ENCODE data around the gene CABP2. TPM values are rescaled to one million over a fixed set of nuclear protein-coding genes. Genes with fewer than 3 reads are reported as not detected.

CABP2 gene
- total and polyA plus RNA-seq, 4 donors, result not detected

GRCh38 chr11:67524480-67524808 lies 1.2 kb upstream of the CABP2 start:
- no peak overlapping the region for H3K4me3 ChIP-seq (ENCODE audit: low read depth in 1 of 3, low read length in 3 of 3)
- peaks cover 2 to 12% (median 8%) of the 10 kb centered on the region in 4 donors for H3K4me1 ChIP-seq (ENCODE audit: control insufficient read depth in 4 of 4, insufficient read depth in 4 of 4, low read length in 3 of 4)
- no peak overlapping the region for H3K9ac ChIP-seq (ENCODE audit: low read depth in 1 of 2, low read length in 2 of 2)
- H3K27me3 ChIP-seq (ENCODE audit: control insufficient read depth in 4 of 4, insufficient read depth in 4 of 4, low read length in 3 of 4), result no peaks in the 10 kb centered on the region
- no peak for DNase-seq (ENCODE audit: low spot score)
- no peak overlapping the region for H3K27ac ChIP-seq (ENCODE audit: low read depth in 1 of 2, low read length in 2 of 2)
- no peaks in the 10 kb centered on the region for H3K36me3 ChIP-seq (ENCODE audit: control insufficient read depth in 4 of 4, insufficient read depth in 3 of 4, low read depth in 1 of 4, low read length in 3 of 4)
- TF ChIP-seq CTCF (IDR thresholded peaks at IDR 0.05; ENCODE audit: low read depth, low read length, missing input control) (no peak), REST (IDR thresholded peaks at IDR 0.05) (no peak), HNF4A (conservative IDR thresholded peaks at IDR 0.05) (no peak), YY1 (IDR thresholded peaks at IDR 0.05) (no peak), MAX (IDR thresholded peaks at IDR 0.05) (no peak), JUND (IDR thresholded peaks at IDR 0.05) (no peak), ZBTB33 (IDR thresholded peaks at IDR 0.05) (no peak), TAF1 (conservative IDR thresholded peaks at IDR 0.05) (no peak), ATF3 (IDR thresholded peaks at IDR 0.05) (no peak), NR2F2 (IDR thresholded peaks at IDR 0.05) (no peak), FOXA2 (IDR thresholded peaks at IDR 0.05) (no peak), FOXA1 (IDR thresholded peaks at IDR 0.05) (no peak), RXRA (IDR thresholded peaks at IDR 0.05) (no peak), HNF4G (IDR thresholded peaks at IDR 0.05) (no peak), GABPA (IDR thresholded peaks at IDR 0.05 in 1 of 2, conservative IDR thresholded peaks at IDR 0.05 in 1 of 2) (no peak), RAD21 (IDR thresholded peaks at IDR 0.05) (no peak)
- 86% methylated on average over 9 of the region's 9 CpGs for WGBS
- H3K9me3 ChIP-seq (ENCODE audit: control insufficient read depth in 4 of 4, low read length in 3 of 4), result no peaks in the 10 kb centered on the region
